ENCODE measurements around the gene ERAP2. TPM values are rescaled to one million over a fixed set of nuclear protein-coding genes. Genes with fewer than 3 reads are reported as not detected.

Gene ERAP2
- total RNA-seq, 1 donor from 2014 or later = not detected

DNA sequence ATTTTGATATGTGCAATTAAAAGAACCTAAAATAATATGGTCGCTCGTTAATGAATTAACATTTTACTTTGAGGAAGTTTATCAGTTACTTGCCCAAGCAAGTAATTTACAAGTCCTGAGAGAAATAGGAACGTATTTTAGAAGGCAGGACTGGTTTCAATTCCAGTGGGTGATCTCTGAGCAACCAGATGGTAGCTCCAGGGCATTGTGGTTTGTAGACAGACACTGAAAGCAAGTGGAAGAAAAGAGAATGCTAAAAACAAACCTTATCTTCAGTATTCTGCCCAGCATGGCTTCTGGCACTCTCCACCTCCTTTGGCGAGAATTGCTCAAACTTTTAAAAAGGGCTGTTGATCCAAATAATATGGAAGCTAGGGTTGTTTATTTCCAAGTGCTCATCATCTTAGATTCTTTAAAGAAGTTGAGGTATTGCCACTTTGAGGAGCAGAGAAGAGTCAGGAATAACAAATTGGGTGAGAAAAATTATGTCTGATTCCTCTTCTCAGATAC is 31.8 kb upstream of the ERAP2 start:
- Mint-ChIP-seq H3K27ac (no peak overlapping the region), H3K27me3 (no peaks in the 10 kb centered on the region)
- TF ChIP-seq, protein P1, sequence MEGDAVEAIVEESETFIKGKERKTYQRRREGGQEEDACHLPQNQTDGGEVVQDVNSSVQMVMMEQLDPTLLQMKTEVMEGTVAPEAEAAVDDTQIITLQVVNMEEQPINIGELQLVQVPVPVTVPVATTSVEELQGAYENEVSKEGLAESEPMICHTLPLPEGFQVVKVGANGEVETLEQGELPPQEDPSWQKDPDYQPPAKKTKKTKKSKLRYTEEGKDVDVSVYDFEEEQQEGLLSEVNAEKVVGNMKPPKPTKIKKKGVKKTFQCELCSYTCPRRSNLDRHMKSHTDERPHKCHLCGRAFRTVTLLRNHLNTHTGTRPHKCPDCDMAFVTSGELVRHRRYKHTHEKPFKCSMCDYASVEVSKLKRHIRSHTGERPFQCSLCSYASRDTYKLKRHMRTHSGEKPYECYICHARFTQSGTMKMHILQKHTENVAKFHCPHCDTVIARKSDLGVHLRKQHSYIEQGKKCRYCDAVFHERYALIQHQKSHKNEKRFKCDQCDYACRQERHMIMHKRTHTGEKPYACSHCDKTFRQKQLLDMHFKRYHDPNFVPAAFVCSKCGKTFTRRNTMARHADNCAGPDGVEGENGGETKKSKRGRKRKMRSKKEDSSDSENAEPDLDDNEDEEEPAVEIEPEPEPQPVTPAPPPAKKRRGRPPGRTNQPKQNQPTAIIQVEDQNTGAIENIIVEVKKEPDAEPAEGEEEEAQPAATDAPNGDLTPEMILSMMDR (IDR thresholded peaks at IDR 0.05; ENCODE audit: unreplicated experiment) = no peak

DNA sequence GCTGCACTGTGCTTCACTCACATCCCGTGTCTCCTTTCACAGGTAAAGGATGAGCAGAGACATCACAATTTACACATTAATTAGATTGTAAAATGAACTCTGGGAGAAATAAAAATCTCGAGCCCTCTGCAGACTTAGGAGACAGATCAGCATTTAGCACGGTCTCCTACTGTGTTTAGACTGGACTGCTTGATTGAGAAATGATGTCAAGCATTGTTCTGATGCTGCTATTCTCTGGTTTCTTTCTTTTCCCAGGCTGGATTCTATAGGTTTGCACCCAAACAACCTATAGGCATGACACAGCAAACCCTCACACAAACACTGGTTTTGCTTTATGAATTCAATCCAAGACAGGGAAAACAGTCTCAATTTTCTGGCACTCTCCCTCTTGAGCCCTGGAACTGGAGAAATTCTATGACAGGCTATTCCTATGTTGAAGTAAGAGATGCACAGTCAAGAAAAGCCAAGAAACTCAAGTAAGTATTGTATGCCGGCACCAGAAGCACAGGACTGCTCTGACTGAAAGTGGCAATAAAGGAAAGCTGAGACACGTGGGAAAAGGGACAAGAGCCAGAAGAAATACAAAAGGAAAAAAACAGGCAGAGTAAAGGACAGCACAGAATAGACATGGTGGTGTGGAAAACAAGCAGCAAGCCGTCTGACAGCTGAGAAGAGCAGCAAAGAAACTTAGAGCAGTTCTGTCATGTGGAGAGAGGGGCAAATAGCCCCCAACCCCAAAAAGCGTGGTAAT is 24.8 kb upstream of the ERAP2 start:
- H3K36me3 Mint-ChIP-seq (ENCODE audit: insufficient read depth) = peaks cover 4% of the 10 kb centered on the region
- no peaks in the 10 kb centered on the region for H3K27me3 Mint-ChIP-seq
- DNase-seq (ENCODE audit: low spot score, unreplicated experiment) = no peak
- H3K4me3 Mint-ChIP-seq (ENCODE audit: low read depth) = no peak overlapping the region
- TF ChIP-seq, protein P1 (IDR thresholded peaks at IDR 0.05; ENCODE audit: unreplicated experiment) = no peak
- H3K27ac Mint-ChIP-seq = no peak overlapping the region
- peaks cover 17% of the 10 kb centered on the region for H3K9me3 Mint-ChIP-seq (ENCODE audit: low read depth)
- no peaks in the 10 kb centered on the region for H3K4me1 Mint-ChIP-seq (ENCODE audit: low read depth)

More for the DNA sequence above, 31.8 kb upstream of the ERAP2 start:
- Mint-ChIP-seq H3K9me3 (ENCODE audit: low read depth) (peaks cover 14% of the 10 kb centered on the region), H3K4me3 (ENCODE audit: low read depth) (no peak overlapping the region), H3K36me3 (ENCODE audit: insufficient read depth) (peaks cover 4% of the 10 kb centered on the region), H3K4me1 (ENCODE audit: low read depth) (peaks cover 7% of the 10 kb centered on the region)
- DNase-seq (ENCODE audit: low spot score, unreplicated experiment) = no peak

DNA sequence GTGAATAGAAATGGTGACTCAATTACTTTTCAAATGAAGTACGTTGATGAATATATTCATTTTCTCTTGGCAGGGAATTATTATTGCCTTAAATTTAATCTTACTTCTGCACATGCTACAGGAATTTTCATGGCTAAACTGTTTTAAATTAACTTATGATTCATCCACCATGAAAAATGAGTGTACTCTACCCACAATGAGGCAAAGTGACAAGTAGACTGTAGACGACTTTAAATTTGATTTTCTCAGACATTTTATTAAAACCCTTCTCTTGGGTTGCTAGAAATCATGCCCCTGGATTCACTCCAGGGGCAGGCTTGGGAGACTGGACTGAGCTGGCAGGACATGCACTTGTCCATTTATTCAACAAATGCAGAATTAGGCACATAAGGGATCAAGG is 23.5 kb upstream of the ERAP2 start:
- Mint-ChIP-seq H3K36me3 (ENCODE audit: insufficient read depth) (peaks cover 4% of the 10 kb centered on the region), H3K4me1 (ENCODE audit: low read depth) (no peaks in the 10 kb centered on the region), H3K9me3 (ENCODE audit: low read depth) (peaks cover 17% of the 10 kb centered on the region), H3K4me3 (ENCODE audit: low read depth) (no peak overlapping the region), H3K27ac (no peak overlapping the region), H3K27me3 (no peaks in the 10 kb centered on the region)
- DNase-seq (ENCODE audit: low spot score, unreplicated experiment) = no peak
- TF ChIP-seq, protein P1 (IDR thresholded peaks at IDR 0.05; ENCODE audit: unreplicated experiment) = no peak

DNA sequence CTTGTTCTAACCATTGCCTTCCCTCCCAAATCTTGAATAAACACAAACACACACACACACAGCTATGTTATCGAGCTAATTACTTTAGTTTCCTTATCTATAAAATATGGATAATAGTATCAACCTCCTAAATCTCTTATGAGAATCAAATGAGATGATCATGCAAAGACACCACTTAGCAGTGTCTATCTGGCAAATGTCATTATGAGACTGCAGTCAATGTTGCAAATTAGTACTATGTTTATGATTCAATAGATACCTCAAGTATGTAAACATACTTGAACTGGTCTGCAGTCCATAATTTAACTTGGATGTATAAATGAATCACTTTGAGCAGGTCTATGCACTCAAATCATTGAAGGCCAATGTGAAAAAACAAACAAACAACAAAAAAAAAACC is 22.2 kb upstream of the ERAP2 start:
- DNase-seq (ENCODE audit: low spot score, unreplicated experiment) = no peak
- no peak overlapping the region for H3K4me3 Mint-ChIP-seq (ENCODE audit: low read depth)
- no peaks in the 10 kb centered on the region for H3K4me1 Mint-ChIP-seq (ENCODE audit: low read depth)
- peaks cover 4% of the 10 kb centered on the region for H3K36me3 Mint-ChIP-seq (ENCODE audit: insufficient read depth)
- TF ChIP-seq, protein P1 (IDR thresholded peaks at IDR 0.05; ENCODE audit: unreplicated experiment) = no peak
- H3K27me3 Mint-ChIP-seq = no peaks in the 10 kb centered on the region
- no peak overlapping the region for H3K27ac Mint-ChIP-seq
- H3K9me3 Mint-ChIP-seq (ENCODE audit: low read depth) = peaks cover 10% of the 10 kb centered on the region

DNA sequence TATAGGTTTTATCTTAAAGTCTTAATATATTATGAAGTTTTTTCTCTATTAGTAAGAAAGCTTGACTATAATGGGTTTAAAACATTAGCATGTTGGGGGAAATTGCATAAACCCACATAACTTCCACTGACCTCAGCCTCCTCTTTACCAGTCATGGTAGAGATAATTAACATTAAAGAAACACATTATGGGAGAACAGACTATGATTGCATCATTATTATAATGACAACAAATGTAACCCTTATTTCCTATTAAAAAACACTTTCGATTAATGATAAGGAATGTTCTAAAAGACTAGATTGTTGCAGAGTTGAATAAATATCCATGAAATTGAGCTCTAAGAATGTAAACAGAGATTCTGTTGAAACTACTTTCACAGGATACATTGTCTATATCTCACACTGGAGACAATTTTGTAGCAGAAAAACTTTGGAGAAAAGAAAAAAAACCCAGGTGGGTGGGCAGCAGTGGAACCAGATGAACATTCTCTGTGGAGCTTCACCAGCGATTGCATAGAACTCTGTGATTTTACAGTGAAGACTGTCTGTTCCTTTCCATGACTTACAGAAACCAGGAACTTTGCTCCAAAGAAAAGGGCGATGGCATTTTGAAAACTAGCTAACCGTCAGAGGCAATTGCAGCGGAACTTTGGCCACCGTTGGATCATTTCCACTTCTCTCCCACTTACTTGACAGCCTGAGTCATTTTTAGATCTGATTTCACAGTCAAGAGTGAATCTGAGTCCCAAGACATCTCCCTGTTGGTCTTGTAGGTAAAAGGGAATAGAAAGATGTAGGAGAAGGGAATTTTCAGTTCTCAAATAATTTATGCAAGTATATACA is 21.0 kb upstream of the ERAP2 start:
- H3K36me3 Mint-ChIP-seq (ENCODE audit: insufficient read depth) = no peaks in the 10 kb centered on the region
- DNase-seq (ENCODE audit: low spot score, unreplicated experiment) = no peak
- no peak overlapping the region for H3K27ac Mint-ChIP-seq

More for the DNA sequence above, 21.0 kb upstream of the ERAP2 start:
- no peaks in the 10 kb centered on the region for H3K9me3 Mint-ChIP-seq (ENCODE audit: low read depth)
- H3K4me1 Mint-ChIP-seq (ENCODE audit: low read depth) = no peaks in the 10 kb centered on the region
- no peaks in the 10 kb centered on the region for H3K27me3 Mint-ChIP-seq
- H3K4me3 Mint-ChIP-seq (ENCODE audit: low read depth) = no peak overlapping the region
- TF ChIP-seq, protein P1 (IDR thresholded peaks at IDR 0.05; ENCODE audit: unreplicated experiment) = no peak

Measured in progenitor cell of endocrine pancreas (in vitro differentiated cells).